ENCODE data around the gene SLC49A4.

Gene SLC49A4

GRCh38 chr3:122911901-122912300, 117.0 kb downstream of the SLC49A4 start:
- no peak for DNase-seq

GRCh38 chr3:122912772-122913538, 118.1 kb downstream of the SLC49A4 start:
- no peak for DNase-seq

GRCh38 chr3:122913539-122914100, 118.8 kb downstream of the SLC49A4 start:
- DNase-seq: no peak

GRCh38 chr3:122915300-122916055, 120.6 kb downstream of the SLC49A4 start:
- DNase-seq: no peak

GRCh38 chr3:122916084-122916483, 121.2 kb downstream of the SLC49A4 start:
- no peak for DNase-seq

- no peak for DNase-seq
Observed at GRCh38 chr3:122916580-122916979, 121.7 kb downstream of the SLC49A4 start.

GRCh38 chr3:122917412-122917811, 122.5 kb downstream of the SLC49A4 start:
- no peak for DNase-seq

GRCh38 chr3:122918576-122919290, 123.9 kb downstream of the SLC49A4 start:
- DNase-seq: no peak

GRCh38 chr3:122919291-122919610, 124.4 kb downstream of the SLC49A4 start:
- no peak for DNase-seq

- no peak for DNase-seq
Observed at GRCh38 chr3:122920986-122921385, 126.1 kb downstream of the SLC49A4 start.

- DNase-seq: no peak
Observed at GRCh38 chr3:122921791-122922651, 127.2 kb downstream of the SLC49A4 start.

GRCh38 chr3:122923611-122924010, 128.7 kb downstream of the SLC49A4 start:
- no peak for DNase-seq

GRCh38 chr3:122924056-122924455, 129.2 kb downstream of the SLC49A4 start:
- DNase-seq: no peak

- DNase-seq: no peak
Observed at GRCh38 chr3:122925756-122926155, 130.9 kb downstream of the SLC49A4 start.

- no peak for DNase-seq
Observed at GRCh38 chr3:122926322-122926721, 131.5 kb downstream of the SLC49A4 start.

GRCh38 chr3:122926811-122927210, 131.9 kb downstream of the SLC49A4 start:
- DNase-seq: no peak

- DNase-seq: no peak
Observed at GRCh38 chr3:122927726-122928125, 132.9 kb downstream of the SLC49A4 start.

- no peak for DNase-seq
Observed at GRCh38 chr3:122928396-122929187, 133.7 kb downstream of the SLC49A4 start.

GRCh38 chr3:122929188-122930062, 134.6 kb downstream of the SLC49A4 start:
- no peak for DNase-seq
